ENCODE results near the gene CTPS2.

DNA sequence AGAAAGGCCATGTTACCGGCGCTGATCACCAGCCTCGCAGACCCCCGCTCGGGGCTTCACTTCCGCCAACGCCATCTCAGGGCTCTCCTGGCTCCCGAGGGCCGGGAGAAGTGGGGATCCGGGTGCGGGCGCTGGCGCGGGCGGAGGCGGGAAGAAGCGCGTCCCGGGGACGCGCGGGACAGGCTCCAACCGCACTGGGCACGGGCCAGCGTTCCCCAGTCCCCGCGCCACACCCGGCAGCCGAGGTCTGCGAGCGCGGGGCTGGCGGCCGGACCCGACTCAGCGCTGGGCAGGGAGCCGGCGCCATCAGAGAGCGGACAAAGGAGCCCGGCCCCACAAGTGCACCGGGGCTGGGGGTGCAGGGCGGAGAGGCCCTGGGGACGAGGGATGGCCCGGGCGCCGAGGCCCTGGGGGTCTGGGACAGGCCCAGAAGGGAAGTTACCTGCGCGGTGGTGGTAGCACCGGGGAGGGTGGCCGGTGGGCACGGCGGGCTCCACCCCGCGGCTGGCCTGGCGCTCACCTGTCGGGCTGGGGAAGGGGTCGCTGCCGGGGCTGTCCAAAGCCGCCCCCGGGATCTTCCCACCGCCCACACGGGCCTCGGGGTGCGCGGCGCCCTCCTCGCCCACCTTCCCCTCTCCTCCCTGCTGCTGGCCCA is 449 bp downstream of the CTPS2 start:
- TF ChIP-seq, protein P1, sequence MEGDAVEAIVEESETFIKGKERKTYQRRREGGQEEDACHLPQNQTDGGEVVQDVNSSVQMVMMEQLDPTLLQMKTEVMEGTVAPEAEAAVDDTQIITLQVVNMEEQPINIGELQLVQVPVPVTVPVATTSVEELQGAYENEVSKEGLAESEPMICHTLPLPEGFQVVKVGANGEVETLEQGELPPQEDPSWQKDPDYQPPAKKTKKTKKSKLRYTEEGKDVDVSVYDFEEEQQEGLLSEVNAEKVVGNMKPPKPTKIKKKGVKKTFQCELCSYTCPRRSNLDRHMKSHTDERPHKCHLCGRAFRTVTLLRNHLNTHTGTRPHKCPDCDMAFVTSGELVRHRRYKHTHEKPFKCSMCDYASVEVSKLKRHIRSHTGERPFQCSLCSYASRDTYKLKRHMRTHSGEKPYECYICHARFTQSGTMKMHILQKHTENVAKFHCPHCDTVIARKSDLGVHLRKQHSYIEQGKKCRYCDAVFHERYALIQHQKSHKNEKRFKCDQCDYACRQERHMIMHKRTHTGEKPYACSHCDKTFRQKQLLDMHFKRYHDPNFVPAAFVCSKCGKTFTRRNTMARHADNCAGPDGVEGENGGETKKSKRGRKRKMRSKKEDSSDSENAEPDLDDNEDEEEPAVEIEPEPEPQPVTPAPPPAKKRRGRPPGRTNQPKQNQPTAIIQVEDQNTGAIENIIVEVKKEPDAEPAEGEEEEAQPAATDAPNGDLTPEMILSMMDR (IDR thresholded peaks at IDR 0.05): no peak
- TF ChIP-seq POLR2A (IDR thresholded peaks at IDR 0.05) (no peak), POLR2AphosphoS5 (IDR thresholded peaks at IDR 0.05) (no peak)
